Muscle of back (tissue), 11 donors: ENCODE measurements around the gene CKAP2L. TPM values are rescaled to one million over a fixed set of nuclear protein-coding genes. Genes with fewer than 3 reads are reported as not detected.

Experiments used
- DNase-seq, 3 donors: peaks; one replicate each; pipeline versions ENCODE4 v3.0.0 to v3.0.0-alpha.2; 2013
- polyA plus RNA-seq, 10 donors: library from polyadenylated mRNA; unstranded; fragments of 120-200 nt; gene quantifications; one replicate each; pipeline ENCODE4 v1.2.1, GENCODE V29; 2013; ENCODE audit not compliant: insufficient read length in 10 of 10

CKAP2L gene
- polyA plus RNA-seq, 10 donors: 6.8 to 15.8 (median 9.6) TPM

- DNase-seq: no peak
These were observed 28.0 kb upstream of the CKAP2L start for GRCh38 chr2:112792419-112792818.

DNA sequence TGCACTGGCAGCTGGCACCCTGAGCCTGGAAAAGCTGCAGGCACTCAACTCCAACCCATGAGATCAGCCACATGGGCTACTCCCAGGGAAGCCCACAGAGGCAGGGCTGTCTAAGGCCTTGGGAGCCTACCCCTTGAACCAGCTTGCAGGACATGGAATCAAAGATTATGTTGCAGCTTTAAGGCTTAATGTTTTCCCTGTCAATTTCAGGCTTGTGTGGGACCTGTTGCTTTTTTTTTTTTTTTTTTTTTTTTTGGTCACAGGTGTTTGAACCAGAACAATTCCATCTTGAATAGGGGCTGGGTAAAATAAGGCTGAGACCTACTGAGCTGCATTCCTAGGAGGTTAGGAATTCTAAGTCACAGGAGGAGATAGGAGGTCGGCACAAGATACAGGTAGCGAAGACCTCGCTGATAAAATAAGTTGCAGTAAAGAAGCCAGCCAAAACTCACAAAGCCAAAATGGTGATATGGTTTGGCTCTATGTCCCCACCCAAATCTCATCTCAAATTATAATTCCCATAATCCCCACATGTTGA lies 27.4 kb upstream of the CKAP2L start:
- no peak for DNase-seq

DNA sequence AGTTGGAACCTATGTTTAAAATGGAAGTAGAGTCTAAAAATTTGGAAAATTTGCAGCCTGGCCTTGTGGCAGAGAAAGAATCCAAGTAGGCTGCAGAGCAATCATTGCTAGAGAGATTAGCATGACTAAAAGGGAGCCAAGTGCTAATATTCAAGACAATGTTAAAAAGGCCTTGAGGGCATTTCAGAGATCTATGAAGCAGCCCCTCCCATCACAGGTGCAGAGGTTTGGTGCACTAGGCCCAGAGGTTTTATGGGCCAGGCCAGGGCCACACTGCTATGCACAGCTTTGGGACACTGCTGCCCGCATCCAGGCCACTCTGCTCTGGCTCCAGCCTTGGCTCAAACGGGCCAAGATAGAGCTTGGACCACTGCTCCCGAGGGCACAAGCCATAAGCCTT lies 26.6 kb upstream of the CKAP2L start:
- DNase-seq: no peak

GRCh38 chr2:112790305-112790704 lies 25.9 kb upstream of the CKAP2L start:
- no peak for DNase-seq

DNA sequence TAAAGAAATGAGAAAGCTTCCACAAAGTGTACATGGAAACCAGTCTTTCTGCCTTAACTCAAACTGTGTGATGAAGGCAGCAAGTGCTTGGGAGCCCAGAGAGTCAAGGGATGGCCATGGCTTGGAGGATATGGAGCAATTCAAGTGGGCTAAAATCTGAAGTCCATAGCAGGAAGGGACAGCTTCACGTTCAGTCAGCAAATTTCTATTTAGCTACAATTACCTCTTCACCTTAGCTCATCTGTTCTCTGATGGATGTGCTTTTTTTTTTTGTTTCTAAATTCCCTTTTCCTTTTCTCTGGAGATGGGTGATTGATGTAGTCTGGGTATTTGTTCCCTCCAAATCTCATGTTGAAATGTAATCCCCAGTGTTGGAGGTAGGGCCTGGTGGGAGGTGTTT lies 24.8 kb upstream of the CKAP2L start:
- DNase-seq: no peak

GRCh38 chr2:112788653-112789052 lies 24.2 kb upstream of the CKAP2L start:
- no peak for DNase-seq

- DNase-seq: no peak
These were observed 23.5 kb upstream of the CKAP2L start for GRCh38 chr2:112787729-112788393.

DNA sequence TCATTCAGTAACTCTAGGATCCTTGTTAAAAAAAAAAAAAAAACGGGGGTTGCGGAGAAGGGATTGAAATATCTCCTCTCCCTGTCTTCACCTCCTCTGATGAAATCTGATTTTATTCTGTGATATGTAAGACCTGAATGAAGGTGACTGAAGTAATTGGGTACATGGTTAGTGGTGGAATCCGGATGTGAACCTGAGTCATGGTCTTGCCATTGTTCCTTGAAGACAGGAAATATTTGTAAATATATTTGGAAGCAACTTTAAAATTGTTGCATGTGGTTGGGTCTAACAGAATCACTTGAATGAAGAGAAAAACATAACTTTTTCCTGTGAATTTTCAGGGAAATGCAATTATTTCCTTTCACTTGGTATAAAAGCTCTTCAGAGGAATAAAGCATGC lies 22.9 kb upstream of the CKAP2L start:
- DNase-seq: no peak

- no peak for DNase-seq
These were observed 20.1 kb upstream of the CKAP2L start, which contains the start of gene IL1A for GRCh38 chr2:112784199-112785189. IL1A (minus strand) TSS chr2:112784493; CDS start chr2:112783770, 723 bp downstream.

GRCh38 chr2:112783187-112783714 lies 18.8 kb upstream of the CKAP2L start:
- no peak for DNase-seq

- no peak for DNase-seq
These were observed 17.9 kb upstream of the CKAP2L start for GRCh38 chr2:112782234-112782799.

GRCh38 chr2:112779598-112779997 lies 15.2 kb upstream of the CKAP2L start:
- no peak for DNase-seq

GRCh38 chr2:112777036-112777435 lies 12.6 kb upstream of the CKAP2L start:
- no peak for DNase-seq

DNA sequence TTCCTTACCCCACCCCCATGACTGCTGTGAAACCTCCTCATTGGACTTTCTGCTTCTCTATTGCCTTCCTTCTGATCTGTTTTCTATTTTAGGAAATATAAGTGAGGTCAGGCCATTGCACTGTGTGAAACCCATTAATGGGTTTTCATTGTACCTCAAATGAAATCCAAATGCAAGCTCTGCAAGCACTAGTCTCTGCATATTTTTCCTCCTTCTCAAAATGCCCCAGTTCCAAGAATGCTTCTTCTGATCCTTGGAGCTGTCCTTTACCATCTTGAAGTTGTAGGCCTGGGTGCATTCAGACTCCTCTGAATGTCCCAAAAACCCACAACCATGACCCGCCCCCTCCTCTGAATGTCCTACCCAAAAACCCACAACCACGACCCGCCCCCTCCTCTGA lies 11.7 kb upstream of the CKAP2L start:
- DNase-seq: no peak

DNA sequence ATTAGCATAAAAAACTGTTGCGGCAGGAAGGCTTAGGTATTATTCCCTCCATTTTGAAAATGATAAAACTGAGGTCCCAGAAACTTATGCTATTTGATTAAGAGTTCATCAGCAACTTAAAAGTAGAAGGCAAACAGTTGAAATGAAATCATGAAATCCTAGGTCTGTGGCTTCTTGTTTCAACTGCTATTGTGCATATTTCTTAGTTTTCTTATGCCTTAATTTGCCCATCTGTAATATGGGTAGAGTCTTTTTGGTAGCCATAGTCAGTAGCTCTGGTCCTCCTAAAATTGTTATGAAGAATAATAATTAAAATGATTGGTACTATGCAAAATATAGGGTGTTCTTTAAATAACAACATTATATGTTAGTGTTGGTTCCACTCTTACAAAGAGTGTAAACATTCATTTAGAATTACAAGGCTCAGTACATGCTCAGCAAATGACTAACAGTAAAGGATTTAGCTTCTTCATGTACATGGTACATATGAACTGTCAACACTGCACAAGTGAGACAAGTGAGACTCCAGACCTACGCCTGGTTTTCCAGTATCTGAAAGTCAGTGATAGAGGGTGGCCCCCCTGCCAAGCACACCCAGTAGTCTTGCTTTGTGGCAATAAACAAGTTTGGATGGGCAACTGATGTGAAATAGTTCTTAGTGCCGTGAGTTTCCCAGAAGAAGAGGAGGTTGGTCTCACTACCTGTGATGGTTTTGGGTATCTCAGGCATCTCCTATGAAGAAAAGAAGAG lies 10.3 kb upstream of the CKAP2L start:
- no peak for DNase-seq

- DNase-seq: no peak
These were observed 9.1 kb upstream of the CKAP2L start for GRCh38 chr2:112773556-112773955.

DNA sequence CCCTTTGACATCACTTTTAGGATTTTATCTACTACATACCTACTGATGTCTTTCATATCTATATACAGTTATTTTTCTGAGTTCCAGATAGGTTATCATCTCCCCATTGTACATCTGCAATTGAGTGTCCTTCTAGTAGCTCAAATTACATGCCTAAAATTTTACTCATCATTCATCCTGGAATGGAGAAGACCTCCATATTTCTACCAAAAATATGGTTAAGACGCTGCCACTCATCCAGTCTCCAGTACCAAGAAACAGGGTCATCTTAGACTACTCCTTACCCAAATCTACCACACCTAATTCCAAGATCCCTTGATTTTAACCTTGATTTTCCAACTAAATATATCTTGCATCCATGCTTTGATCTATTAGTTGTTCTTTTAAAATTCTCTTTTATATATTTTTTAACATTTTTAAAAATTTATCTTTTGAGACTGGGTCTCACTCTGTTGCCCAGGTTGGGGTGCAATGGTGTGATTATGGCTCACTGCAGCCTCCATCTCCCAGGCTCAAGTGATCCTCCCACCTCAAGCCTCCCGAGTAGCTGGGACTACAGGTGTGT lies 8.6 kb upstream of the CKAP2L start:
- no peak for DNase-seq

GRCh38 chr2:112772322-112772721 lies 7.9 kb upstream of the CKAP2L start:
- DNase-seq: no peak

DNA sequence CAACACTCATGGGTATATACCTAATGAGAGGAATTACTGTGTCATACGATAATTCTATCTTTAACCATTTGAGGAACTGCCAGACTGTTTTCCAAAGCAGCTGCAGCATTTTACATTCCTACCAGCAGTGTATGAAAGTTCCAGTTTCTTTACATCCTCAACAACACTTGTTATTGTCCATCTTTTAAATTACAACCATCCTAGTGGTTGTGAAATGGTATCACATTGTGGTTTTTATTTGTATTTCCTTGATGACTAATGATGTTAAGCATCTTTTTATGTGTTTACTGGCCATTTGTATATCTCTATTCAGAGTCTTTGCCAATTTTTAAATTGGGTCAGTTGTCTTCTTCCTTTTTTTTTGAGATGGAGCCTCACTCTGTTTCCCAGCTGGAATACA lies 4.0 kb upstream of the CKAP2L start:
- no peak for DNase-seq

DNA sequence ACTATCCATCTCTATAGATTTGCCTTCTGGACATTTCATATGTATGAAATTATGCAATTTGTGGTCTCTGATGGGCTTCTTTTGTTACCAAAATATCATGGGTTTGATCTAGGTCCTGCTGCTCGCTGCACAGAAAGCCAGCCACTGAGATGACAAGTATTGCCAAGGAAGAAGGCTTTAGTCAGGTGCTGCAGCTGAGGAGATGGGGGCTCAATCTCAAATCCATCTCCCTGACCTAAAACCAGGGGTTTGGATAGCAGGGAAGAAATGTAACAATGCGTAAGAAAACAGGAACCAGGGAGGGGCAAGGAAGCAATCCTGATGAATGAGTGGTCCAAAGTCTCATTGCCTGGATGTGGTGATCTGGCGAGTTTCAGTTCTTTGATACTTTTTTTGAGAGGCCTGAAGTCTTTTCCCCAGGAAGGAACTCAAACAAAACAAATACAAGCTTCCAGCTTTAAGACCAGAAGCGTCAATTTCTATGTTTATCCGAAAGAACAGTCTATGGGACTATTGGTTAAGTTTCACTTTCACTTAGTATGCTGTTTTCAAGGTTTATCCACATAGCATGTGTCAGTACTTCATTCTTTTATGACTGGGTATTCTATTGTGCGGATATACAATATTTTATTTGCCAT lies 3.4 kb upstream of the CKAP2L start:
- DNase-seq: no peak
